Thoracic aorta (tissue), 2 donors: ENCODE measurements around the gene FBXW2. TPM values are rescaled to one million over a fixed set of nuclear protein-coding genes. Genes with fewer than 3 reads are reported as not detected.

ENCODE experiments used
- ATAC-seq: fragments of 150-250 bp; one replicate; pipeline ENCODE4 v1.8.0; 2017; ENCODE audit warnings: low read depth; ENCODE audit not compliant: insufficient number of reproducible peaks, low FRiP score
- DNase-seq: peaks from one replicate; pipeline ENCODE4 v3.0.0-alpha.2; 2020; ENCODE audit warnings: low spot score
- H3K27ac ChIP-seq, 2 donors: fragments of 200-600 bp; sonication (generic); 1 replicate in 1 of 2; 2 replicates in 1 of 2; pipeline ENCODE4 v1.5.1; 2016; ENCODE audit warnings: mild to moderate bottlenecking in 2 of 2, moderate library complexity in 2 of 2
- H3K27me3 ChIP-seq: fragments of 200-600 bp; sonication (generic); replicated peaks from 2 replicates; pipeline ENCODE4 v1.6.0; 2016; ENCODE audit warnings: mild to moderate bottlenecking; ENCODE audit not compliant: insufficient read depth
- H3K36me3 ChIP-seq: fragments of 200-600 bp; sonication (generic); one replicate; pipeline ENCODE4 v1.5.1; 2016
- H3K4me1 ChIP-seq, 2 donors: fragments of 200-600 bp; sonication (generic); 1 replicate in 1 of 2; 2 replicates in 1 of 2; pipeline versions ENCODE4 v1.5.1 to v1.6.0; 2016; ENCODE audit warnings: low read depth in 2 of 2, mild to moderate bottlenecking in 1 of 2; ENCODE audit not compliant: control insufficient read depth in 1 of 2
- H3K4me3 ChIP-seq: fragments of 200-600 bp; sonication (generic); 2 replicates; pipeline ENCODE4 v1.5.1; 2016; ENCODE audit warnings: mild to moderate bottlenecking
- H3K9me3 ChIP-seq: fragments of 200-600 bp; sonication (generic); 2 replicates; pipeline ENCODE4 v1.5.1; 2016
- total RNA-seq, 2 donors: library from RNA; depleted of rRNA; stranded (reverse); fragments of >200 nt; gene quantifications; one replicate each; pipeline versions ENCODE4 v1.1.0 to v1.2.3, GENCODE V29; 2016
- TF ChIP-seq, protein P1 (sequence below): fragments of 200-600 bp; sonication (generic); IDR thresholded peaks from one replicate; pipeline ENCODE4 v1.5.1; 2019; ENCODE audit warnings: antibody characterized with exemption

FBXW2 gene
- total RNA-seq, 2 donors from 2014 or later = 41.7 to 79.7 TPM

DNA sequence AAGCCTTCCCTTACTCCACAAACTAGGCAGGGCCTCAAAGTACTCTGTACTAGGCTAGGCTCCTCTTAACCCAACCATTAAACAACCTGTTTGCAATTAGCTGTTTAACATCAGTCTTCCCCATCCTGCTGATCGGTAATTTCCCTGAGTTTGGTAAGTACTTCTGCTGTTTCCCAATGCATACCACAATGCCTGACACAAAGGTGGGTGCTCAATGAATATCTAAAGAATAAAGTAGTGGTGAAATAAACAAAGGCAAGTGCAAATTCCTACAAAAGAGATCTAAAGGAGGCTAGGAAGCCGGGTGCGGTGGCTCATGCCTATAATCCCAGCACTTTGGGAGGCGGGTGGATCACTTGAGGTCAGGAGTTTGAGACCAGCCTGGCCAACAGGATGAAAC lies 25.0 kb downstream of the FBXW2 start:
- Histone ChIP-seq H3K36me3 (peaks cover 62% of the 10 kb centered on the region), H3K27me3 (no peaks in the 10 kb centered on the region), H3K4me1 (no peaks in the 10 kb centered on the region), H3K27ac (no peak overlapping the region), H3K9me3 (no peaks in the 10 kb centered on the region), H3K4me3 (no peak overlapping the region)
- ATAC-seq (no peak), DNase-seq (no peak)
- TF ChIP-seq, protein P1, sequence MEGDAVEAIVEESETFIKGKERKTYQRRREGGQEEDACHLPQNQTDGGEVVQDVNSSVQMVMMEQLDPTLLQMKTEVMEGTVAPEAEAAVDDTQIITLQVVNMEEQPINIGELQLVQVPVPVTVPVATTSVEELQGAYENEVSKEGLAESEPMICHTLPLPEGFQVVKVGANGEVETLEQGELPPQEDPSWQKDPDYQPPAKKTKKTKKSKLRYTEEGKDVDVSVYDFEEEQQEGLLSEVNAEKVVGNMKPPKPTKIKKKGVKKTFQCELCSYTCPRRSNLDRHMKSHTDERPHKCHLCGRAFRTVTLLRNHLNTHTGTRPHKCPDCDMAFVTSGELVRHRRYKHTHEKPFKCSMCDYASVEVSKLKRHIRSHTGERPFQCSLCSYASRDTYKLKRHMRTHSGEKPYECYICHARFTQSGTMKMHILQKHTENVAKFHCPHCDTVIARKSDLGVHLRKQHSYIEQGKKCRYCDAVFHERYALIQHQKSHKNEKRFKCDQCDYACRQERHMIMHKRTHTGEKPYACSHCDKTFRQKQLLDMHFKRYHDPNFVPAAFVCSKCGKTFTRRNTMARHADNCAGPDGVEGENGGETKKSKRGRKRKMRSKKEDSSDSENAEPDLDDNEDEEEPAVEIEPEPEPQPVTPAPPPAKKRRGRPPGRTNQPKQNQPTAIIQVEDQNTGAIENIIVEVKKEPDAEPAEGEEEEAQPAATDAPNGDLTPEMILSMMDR = no peak

DNA sequence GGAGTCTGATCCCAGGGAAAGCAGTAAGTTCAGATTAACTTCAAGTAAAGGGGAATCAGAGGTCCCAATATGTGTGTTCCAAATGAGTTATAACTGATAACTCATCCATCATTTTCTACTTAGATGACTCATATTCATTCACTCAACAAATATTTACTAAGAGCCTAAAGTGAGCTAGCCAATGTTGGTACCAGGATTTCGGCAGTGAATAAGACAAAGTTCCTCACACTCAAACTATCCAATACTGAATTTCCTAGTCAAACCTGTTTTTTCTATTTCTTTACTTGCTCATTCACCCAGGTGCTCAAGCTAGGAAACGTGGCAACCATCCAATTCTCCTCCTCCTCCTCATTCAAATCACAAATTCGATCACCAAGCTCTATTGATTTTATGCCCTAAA lies 25.8 kb downstream of the FBXW2 start:
- no peak overlapping the region for H3K27ac ChIP-seq
- TF ChIP-seq, protein P1 = no peak
- no peaks in the 10 kb centered on the region for H3K9me3 ChIP-seq
- ATAC-seq (no peak), DNase-seq (no peak)
- H3K4me3 ChIP-seq = no peak overlapping the region
- no peaks in the 10 kb centered on the region for H3K27me3 ChIP-seq
- peaks cover 62% of the 10 kb centered on the region for H3K36me3 ChIP-seq
- no peaks in the 10 kb centered on the region for H3K4me1 ChIP-seq

DNA sequence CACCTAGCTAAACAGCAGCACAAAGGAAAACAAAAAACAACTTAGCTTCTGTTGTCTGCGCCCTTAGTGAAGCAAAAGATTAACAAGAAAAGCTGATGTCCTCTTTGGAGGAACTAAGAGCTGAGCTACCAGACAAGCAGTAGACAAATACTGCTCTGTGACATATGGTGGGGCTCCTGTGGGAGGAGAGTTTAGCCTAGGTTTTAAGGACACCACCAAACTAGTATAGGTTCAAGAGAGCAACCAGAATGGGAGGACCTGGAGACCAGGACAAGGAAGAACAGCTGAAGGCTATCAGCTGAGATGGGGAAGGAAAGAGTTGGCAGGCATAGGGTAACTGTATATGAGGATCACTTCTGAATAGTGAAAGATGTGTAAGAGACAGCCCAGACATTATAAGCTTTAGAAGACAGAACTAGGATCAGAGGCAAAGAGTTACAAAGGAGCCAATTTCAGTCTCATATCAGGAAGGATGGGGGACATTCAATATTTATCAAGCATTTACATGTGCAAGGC lies 27.2 kb downstream of the FBXW2 start:
- no peak for ATAC-seq
- H3K36me3 ChIP-seq = peaks cover 53% of the 10 kb centered on the region
- TF ChIP-seq, protein P1 = no peak
- DNase-seq = no peak
- no peaks in the 10 kb centered on the region for H3K4me1 ChIP-seq
- no peak overlapping the region for H3K27ac ChIP-seq
- no peaks in the 10 kb centered on the region for H3K9me3 ChIP-seq
- no peaks in the 10 kb centered on the region for H3K27me3 ChIP-seq
- no peak overlapping the region for H3K4me3 ChIP-seq

DNA sequence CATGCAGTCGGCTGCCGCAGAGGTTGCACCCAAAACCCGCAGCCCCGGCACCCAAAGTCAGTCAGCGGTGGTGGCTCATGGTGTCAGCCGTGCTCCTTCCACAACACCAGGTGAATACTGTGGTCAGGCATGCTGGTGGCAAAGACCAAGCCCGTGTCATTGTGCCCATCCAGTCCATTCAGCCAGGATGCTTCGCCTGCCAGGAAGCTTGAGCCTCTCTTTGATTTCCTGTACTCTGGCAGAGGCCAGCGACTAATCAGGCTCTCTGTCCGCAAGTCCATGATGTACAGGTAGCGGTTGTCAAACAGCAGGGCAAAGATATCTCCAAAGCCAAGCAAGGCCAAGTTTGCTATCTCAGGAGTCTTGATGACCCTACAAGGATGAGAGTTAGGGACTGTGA lies 28.7 kb downstream of the FBXW2 start:
- Histone ChIP-seq H3K36me3 (peaks cover 40% of the 10 kb centered on the region), H3K27ac (no peak overlapping the region), H3K4me1 (no peaks in the 10 kb centered on the region), H3K9me3 (no peaks in the 10 kb centered on the region), H3K27me3 (no peaks in the 10 kb centered on the region), H3K4me3 (no peak overlapping the region)
- DNase-seq = no peak
- no peak for ATAC-seq
- TF ChIP-seq, protein P1 = no peak

DNA sequence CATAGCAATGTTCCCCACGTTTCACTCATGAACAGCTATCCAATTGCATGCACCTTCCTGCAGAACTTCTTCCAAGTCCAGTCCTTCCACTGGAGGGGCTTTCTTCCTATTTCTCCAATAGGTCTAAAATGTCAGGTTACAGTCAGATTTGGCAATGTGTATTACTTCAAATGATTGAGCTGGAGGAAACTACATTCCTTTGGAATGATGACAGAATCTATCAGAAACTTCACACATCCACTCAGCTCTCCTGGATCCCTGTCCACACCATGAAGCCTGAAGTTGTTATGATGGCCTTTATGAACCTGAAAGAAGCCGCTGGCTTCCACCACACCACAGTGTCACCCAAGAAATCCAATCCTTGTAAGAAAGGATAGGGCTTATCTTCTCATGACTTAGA lies 32.2 kb downstream of the FBXW2 start:
- no peak for DNase-seq
- Histone ChIP-seq H3K4me3 (no peak overlapping the region), H3K27ac (no peak overlapping the region), H3K36me3 (peaks cover 21% of the 10 kb centered on the region), H3K9me3 (no peaks in the 10 kb centered on the region), H3K4me1 (peaks cover 4 to 7% of the 10 kb centered on the region in 2 donors), H3K27me3 (no peaks in the 10 kb centered on the region)
- no peak for ATAC-seq
- TF ChIP-seq, protein P1 = no peak
